WTC11 (cell line): ENCODE results near the gene B4GAT1. TPM values are rescaled to one million over a fixed set of nuclear protein-coding genes. Genes with fewer than 3 reads are reported as not detected.

ENCODE experiments used
- ATAC-seq: fragments of 200-7000 bp; cut with Tn5 transposase; 2 replicates; pipeline ENCODE4 v1.10.0; 2021; ENCODE audit warnings: mild to moderate bottlenecking, moderate library complexity
- CTCF ChIA-PET: fragments of 300-600 bp; sonication (Branson Sonifier 250); formaldehyde crosslinking; loops from one replicate; lab custom pipeline; 2021; ENCODE audit warnings: antibody characterized with exemption; lab: Charles Lee
- POLR2A ChIA-PET: fragments of 350-600 bp; sonication (Branson Sonifier 250); formaldehyde crosslinking; loops from one replicate; lab custom pipeline; 2021; ENCODE audit warnings: antibody characterized with exemption; lab: Charles Lee
- DNase-seq: peaks from one replicate; pipeline ENCODE4 v3.0.0; 2021; ENCODE audit warnings: low spot score
- H3K27ac Mint-ChIP-seq: 2 replicates; pipeline ENCODE4 v1.8.0; 2021; ENCODE audit warnings: mixed read lengths
- H3K27me3 Mint-ChIP-seq: 2 replicates; pipeline ENCODE4 v1.8.0; 2021; ENCODE audit warnings: low read depth, mild to moderate bottlenecking, moderate library complexity, mixed read lengths
- H3K36me3 Mint-ChIP-seq: 2 replicates; pipeline ENCODE4 v1.8.0; 2021; ENCODE audit warnings: mixed read lengths
- H3K4me1 Mint-ChIP-seq: 2 replicates; pipeline ENCODE4 v1.8.0; 2022; ENCODE audit warnings: mixed read lengths
- H3K4me3 Mint-ChIP-seq: 2 replicates; pipeline ENCODE4 v1.8.0; 2021; ENCODE audit warnings: mild to moderate bottlenecking, moderate library complexity, mixed read lengths
- H3K9me3 Mint-ChIP-seq: 2 replicates; pipeline ENCODE4 v1.8.0; 2021; ENCODE audit warnings: mixed read lengths
- AR ChIP-seq: fragments of 250-450 bp; sonication (Bioruptor Pico); IDR thresholded peaks from 2 replicates; pipeline ENCODE4 v1.9.0; 2021; ENCODE audit warnings: mild to moderate bottlenecking
- ATF2 ChIP-seq: sonication (generic); formaldehyde crosslinking; IDR thresholded peaks from 2 replicates; pipeline ENCODE4 v1.8.1; 2022; ENCODE audit warnings: low read depth, missing genetic modification reagents, borderline replicate concordance
- ATF3 ChIP-seq: sonication (generic); formaldehyde crosslinking; conservative IDR thresholded peaks from 2 replicates; pipeline ENCODE4 v1.8.1; 2022; ENCODE audit warnings: mild to moderate bottlenecking, missing genetic modification reagents
- CREM ChIP-seq: sonication (generic); formaldehyde crosslinking; IDR thresholded peaks from 2 replicates; pipeline ENCODE4 v1.8.1; 2022; ENCODE audit warnings: mild to moderate bottlenecking, missing genetic modification reagents, moderate library complexity
- CTCF ChIP-seq: fragments of 200-600 bp; IDR thresholded peaks from 2 replicates; pipeline ENCODE4 v1.8.0; 2022; ENCODE audit warnings: antibody characterized with exemption
- E2F1 ChIP-seq: sonication (generic); formaldehyde crosslinking; IDR thresholded peaks from 2 replicates; pipeline ENCODE4 v1.8.0; 2022; ENCODE audit warnings: mild to moderate bottlenecking, missing genetic modification reagents
- ELF4 ChIP-seq: sonication (generic); formaldehyde crosslinking; IDR thresholded peaks from 2 replicates; pipeline ENCODE4 v1.8.1; 2022; ENCODE audit warnings: low read depth, mild to moderate bottlenecking, moderate library complexity, missing genetic modification reagents
- ERG ChIP-seq: fragments of 250-450 bp; sonication (Bioruptor Pico); IDR thresholded peaks from 2 replicates; pipeline ENCODE4 v1.8.0; 2021; ENCODE audit warnings: mild to moderate bottlenecking
- FOXJ3 ChIP-seq: sonication (generic); formaldehyde crosslinking; IDR thresholded peaks from 2 replicates; pipeline ENCODE4 v1.9.0; 2021; ENCODE audit warnings: missing genetic modification reagents, mild to moderate bottlenecking, borderline replicate concordance
- FOXK1 ChIP-seq: sonication (generic); formaldehyde crosslinking; IDR thresholded peaks from 2 replicates; pipeline ENCODE4 v1.8.0; 2022; ENCODE audit warnings: mild to moderate bottlenecking, moderate library complexity, missing genetic modification reagents
- GABPB1 ChIP-seq: sonication (generic); formaldehyde crosslinking; IDR thresholded peaks from 2 replicates; pipeline ENCODE4 v1.8.1; 2023; ENCODE audit warnings: mild to moderate bottlenecking, missing genetic modification reagents
- IRF1 ChIP-seq: sonication (generic); formaldehyde crosslinking; IDR thresholded peaks from 2 replicates; pipeline ENCODE4 v1.8.0; 2023; ENCODE audit warnings: missing genetic modification reagents
- IRF2 ChIP-seq: sonication (generic); formaldehyde crosslinking; IDR thresholded peaks from 2 replicates; pipeline ENCODE4 v1.8.0; 2022; ENCODE audit warnings: low read depth, missing genetic modification reagents, borderline replicate concordance
- JUN ChIP-seq: sonication (generic); formaldehyde crosslinking; IDR thresholded peaks from 2 replicates; pipeline ENCODE4 v1.8.0; 2023; ENCODE audit warnings: mild to moderate bottlenecking, missing genetic modification reagents
- KAT7 ChIP-seq: sonication (generic); formaldehyde crosslinking; IDR thresholded peaks from 2 replicates; pipeline ENCODE4 v1.8.1; 2023; ENCODE audit warnings: missing genetic modification reagents, mild to moderate bottlenecking, borderline replicate concordance
- NFE2L1 ChIP-seq: sonication (generic); formaldehyde crosslinking; IDR thresholded peaks from 2 replicates; pipeline ENCODE4 v1.8.1; 2023; ENCODE audit warnings: missing genetic modification reagents
- NR1H2 ChIP-seq: sonication (generic); formaldehyde crosslinking; IDR thresholded peaks from 2 replicates; pipeline ENCODE4 v1.9.0; 2021; ENCODE audit warnings: mild to moderate bottlenecking, moderate library complexity, missing genetic modification reagents
- TEAD4 ChIP-seq: sonication (generic); formaldehyde crosslinking; IDR thresholded peaks from 2 replicates; pipeline ENCODE4 v1.8.0; 2022; ENCODE audit warnings: mild to moderate bottlenecking, missing genetic modification reagents
- ZBTB21 ChIP-seq: sonication (generic); formaldehyde crosslinking; IDR thresholded peaks from 2 replicates; pipeline ENCODE4 v1.8.1; 2023; ENCODE audit warnings: mild to moderate bottlenecking, missing genetic modification reagents, borderline replicate concordance
- ZNF281 ChIP-seq: sonication (generic); formaldehyde crosslinking; IDR thresholded peaks from 2 replicates; pipeline ENCODE4 v1.8.0; 2023; ENCODE audit warnings: mild to moderate bottlenecking, missing genetic modification reagents
- ZNF423 ChIP-seq: fragments of 250-450 bp; sonication (Bioruptor Pico); IDR thresholded peaks from 2 replicates; pipeline ENCODE4 v2.1.2; 2022; ENCODE audit warnings: mild to moderate bottlenecking, moderate library complexity
- ZNF671 ChIP-seq: fragments of 250-450 bp; sonication (Bioruptor Pico); IDR thresholded peaks from 2 replicates; pipeline ENCODE4 v1.8.0; 2021; ENCODE audit warnings: mild to moderate bottlenecking
- total RNA-seq: library from RNA; stranded (reverse); gene quantifications from 3 replicates; pipeline ENCODE4 v1.2.3, GENCODE V29; 2021

B4GAT1 gene
- total RNA-seq, 1 experiment from 2014 or later, result 34.1 TPM

GRCh38 chr11:66371627-66372415, 24.4 kb upstream of the B4GAT1 start, which contains the start of gene SLC29A2:
Gene SLC29A2, minus strand, starts transcription at chr11:66371760. Its CDS starts 169 bp downstream, at chr11:66371591.
- H3K27ac Mint-ChIP-seq, result peak within 1 kb of the TSS; percentile 96
- no peaks in the 10 kb centered on the region for H3K9me3 Mint-ChIP-seq
- ChIA-PET CTCF (interaction anchor here (0.6 to 6.8 kb wide), 15 partner anchors 8 to 120 kb away, joined by 3 to 53 read pairs (median 7); partner anchors contain the start of genes MRPL11, NPAS4 and RIN1), POLR2A (interaction anchor here (0.7 to 2.8 kb wide), 7 partner anchors 14 to 83 kb away, joined by 3 to 12 read pairs (median 3); partner anchors contain the start of genes BRMS1, CD248 and YIF1A)
- peaks cover 28% of the 10 kb centered on the region for H3K36me3 Mint-ChIP-seq
- H3K4me3 Mint-ChIP-seq, result peak within 1 kb of the TSS; percentile 95
- DNase-seq, result peak; percentile 98
- H3K27me3 Mint-ChIP-seq, result no peaks in the 10 kb centered on the region
- ATAC-seq, result peak; percentile 88
- peaks cover 27% of the 10 kb centered on the region for H3K4me1 Mint-ChIP-seq
- TF ChIP-seq ZNF671 (CRISPR knock-in tag) (no peak), ATF2 (CRISPR knock-in tag) (no peak), ELF4 (CRISPR knock-in tag) (no peak), IRF1 (no peak), ZBTB21 (CRISPR knock-in tag) (no peak), ZNF423 (CRISPR knock-in tag) (peak; percentile 87), ERG (no peak), AR (no peak), CTCF (no peak), IRF2 (CRISPR knock-in tag) (no peak), KAT7 (no peak), GABPB1 (CRISPR knock-in tag) (no peak), NR1H2 (CRISPR knock-in tag) (no peak), E2F1 (no peak), TEAD4 (CRISPR knock-in tag) (no peak), FOXK1 (no peak), FOXJ3 (no peak), ZNF281 (CRISPR knock-in tag) (no peak), JUN (no peak), NFE2L1 (CRISPR knock-in tag) (no peak; the same call in 1 of the 2 replicates), ATF3 (CRISPR knock-in tag) (no peak), CREM (CRISPR knock-in tag) (peak; percentile 56; the same call in 1 of the 2 replicates)
